Endothelial cell of hepatic sinusoid (primary cell): Measurements from ENCODE around the gene EFNB1.

Experiments used
- in situ Hi-C: cut with HindIII; loops from 2 replicates; pipeline ENCODE4 v1.10.0; 2017; ENCODE audit warnings: low sequenced_read_pairs

EFNB1 gene

DNA sequence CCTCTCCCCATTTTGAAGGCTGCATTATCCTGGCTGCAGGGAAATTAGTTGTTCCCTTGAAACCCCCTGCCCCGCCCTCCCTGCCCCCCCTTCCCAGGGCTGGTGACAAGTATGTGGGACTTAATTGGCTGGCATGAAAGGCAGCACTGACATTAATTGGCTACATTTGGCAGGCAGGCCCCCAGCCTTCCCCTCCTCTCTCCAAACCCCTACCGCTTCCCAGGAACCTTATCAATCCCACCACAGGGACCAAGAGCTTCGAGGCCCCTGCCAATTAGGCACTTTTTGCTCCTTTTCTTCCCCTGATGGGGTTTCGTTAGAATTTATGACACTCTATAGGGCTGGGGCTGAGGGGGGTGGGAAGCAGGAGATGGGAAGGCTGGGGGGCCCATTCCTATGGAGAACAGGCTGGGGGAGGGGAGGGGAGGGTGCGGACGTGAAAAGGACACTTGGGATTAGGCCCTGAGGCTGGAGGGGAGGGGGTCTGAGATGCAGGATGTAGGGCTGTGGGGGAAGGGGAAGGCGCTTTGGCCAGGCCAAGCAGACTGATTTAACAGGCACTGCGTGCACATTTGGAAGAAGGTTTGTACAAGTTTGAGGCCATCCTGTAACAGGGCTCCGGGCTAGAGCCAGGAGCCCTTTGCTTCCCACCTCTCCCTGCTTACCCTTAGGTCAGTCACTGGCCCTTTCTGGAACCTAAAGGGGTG, 52.2 kb downstream of the EFNB1 start:
- in situ Hi-C loops: no loop called here

DNA sequence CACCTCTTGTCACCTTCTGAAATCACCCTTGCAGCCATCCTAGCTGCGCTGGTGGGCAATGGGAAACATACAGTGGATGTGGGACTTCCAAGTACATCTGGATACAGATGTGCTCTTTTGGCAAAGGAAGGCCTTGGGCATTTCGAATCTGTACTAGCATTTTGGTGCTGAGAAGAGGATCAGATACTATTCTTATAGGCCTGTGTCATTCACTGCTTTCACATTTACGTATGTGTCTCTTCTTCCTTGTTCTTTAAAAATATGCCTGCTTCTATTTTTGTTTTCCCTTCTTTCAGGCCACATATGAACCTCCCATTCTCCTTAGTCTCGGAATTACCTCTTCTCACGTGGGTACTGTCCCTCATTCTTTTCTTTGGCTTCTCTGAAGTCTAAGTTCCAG, 53.1 kb downstream of the EFNB1 start:
- in situ Hi-C loops: no loop called here

DNA sequence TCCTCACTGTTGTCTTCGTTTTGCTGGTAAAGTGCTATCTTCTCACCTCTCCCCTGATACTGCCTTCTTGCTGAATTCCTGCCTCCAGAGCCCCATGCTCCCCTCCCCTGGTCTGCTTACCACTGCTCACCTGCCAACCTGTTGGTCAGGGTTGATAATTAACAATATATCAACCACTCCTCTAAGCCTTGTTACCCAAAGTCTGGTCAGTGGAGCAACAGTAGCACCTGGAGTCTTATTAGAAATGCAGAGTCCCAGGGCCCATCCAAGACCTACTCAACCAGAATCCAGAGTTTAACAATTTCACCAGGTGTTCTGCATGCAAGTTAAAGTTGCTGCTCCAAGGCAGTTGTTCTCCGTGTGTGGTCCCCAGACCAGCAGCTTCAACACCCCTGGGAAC, 55.0 kb downstream of the EFNB1 start:
- in situ Hi-C loops: no loop called here

DNA sequence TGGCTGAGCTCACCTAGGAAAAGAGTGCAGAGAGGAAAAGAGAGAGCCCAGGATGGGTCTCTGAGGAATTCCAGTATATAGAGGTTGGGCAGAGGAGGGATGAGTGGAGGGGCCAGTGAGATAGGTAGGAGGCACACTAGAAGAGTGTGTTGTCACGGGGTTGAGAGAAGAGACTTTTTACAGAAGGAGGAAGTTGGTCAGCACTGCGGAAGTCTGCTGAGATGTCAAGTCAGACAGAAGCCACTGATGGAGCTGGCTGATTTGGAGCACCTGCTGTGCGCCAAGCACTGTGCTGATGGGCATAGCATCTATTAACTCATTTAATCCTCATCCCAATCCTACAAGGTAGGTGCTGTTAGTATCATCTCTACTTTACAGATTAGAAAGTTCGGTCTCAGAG, 60.4 kb downstream of the EFNB1 start:
- in situ Hi-C loops: loop anchor here (5.0 kb wide), 1 partner anchor 182 kb away; no protein-coding TSS in a partner anchor
